Transverse colon (tissue), 4 donors: Measurements from ENCODE around the gene CREBZF.

ENCODE experiments used
- CTCF ChIP-seq, 5 experiments: fragments of 200-600 bp in 3 of 5; fragments of 450-650 bp in 2 of 5; sonication (generic) in 3 of 5; IDR thresholded peaks; 1 replicate in 2 of 5; 2 replicates in 3 of 5; pipeline ENCODE4 v1.5.1; 2016 to 2017; ENCODE audit warnings: antibody characterized with exemption in 5 of 5, inconsistent platforms in 3 of 5, mild to moderate bottlenecking in 2 of 5, moderate library complexity in 1 of 5
- EP300 ChIP-seq: sonication (generic); formaldehyde crosslinking; IDR thresholded peaks from one replicate; pipeline ENCODE4 v1.6.1; 2017; ENCODE audit warnings: antibody characterized with exemption, low read depth
- POLR2A ChIP-seq: fragments of 450-650 bp; IDR thresholded peaks from one replicate; pipeline ENCODE4 v1.6.1; 2016; ENCODE audit warnings: antibody characterized with exemption, mild to moderate bottlenecking, moderate library complexity
- POLR2AphosphoS5 ChIP-seq, 3 donors: sonication (generic); formaldehyde crosslinking; IDR thresholded peaks; one replicate each; pipeline ENCODE4 v1.6.1; 2016; ENCODE audit warnings: antibody characterized with exemption in 3 of 3

GRCh38 chr11:85652786-85653447, 12.0 kb downstream of the CREBZF start:
- TF ChIP-seq POLR2A (no peak), EP300 (no peak), CTCF (IDR thresholded peaks at IDR 0.05) (no peak), POLR2AphosphoS5 (IDR thresholded peaks at IDR 0.05) (no peak)
